Measurements from ENCODE around the gene NT5C1A.

DNA sequence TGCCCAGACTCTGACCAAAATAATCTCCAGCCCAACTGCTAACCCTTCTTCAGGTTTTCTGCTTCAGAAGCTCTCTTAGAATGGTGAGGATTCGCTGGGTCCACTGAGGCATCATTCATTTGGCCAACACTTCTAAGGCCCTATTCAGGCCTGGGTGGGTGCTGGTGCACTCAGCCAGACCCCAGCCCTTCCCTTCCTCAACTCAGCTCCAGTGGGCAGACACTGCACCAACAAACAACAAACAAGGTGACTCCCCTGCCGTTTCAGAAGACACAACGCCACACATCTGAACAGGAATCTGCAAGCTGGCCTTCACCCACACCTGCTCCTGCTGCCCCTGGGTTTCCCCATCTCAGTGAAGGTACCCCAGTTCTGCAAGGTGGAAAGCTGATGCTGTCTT is 38.5 kb downstream of the NT5C1A start:
- TF ChIP-seq POLR2A (IDR thresholded peaks at IDR 0.05; ENCODE audit: low read length) (no peak), GATA1 (IDR thresholded peaks at IDR 0.05; ENCODE audit: low read depth, low read length) (no peak)

Measured in erythroblast (primary cell).